ENCODE measurements around the gene CAMTA2. TPM values are rescaled to one million over a fixed set of nuclear protein-coding genes. Genes with fewer than 3 reads are reported as not detected.

The CAMTA2 gene
- 17.5 and 21.7 TPM in 2 replicates for total RNA-seq

GRCh38 chr17:4986951-4987766 is at the start of gene CAMTA2:
CAMTA2 (minus strand) TSS chr17:4987675; CDS start chr17:4986222, 1,453 bp downstream.

GRCh38 chr17:5035315-5035714 is 47.8 kb upstream of the CAMTA2 start, which contains the start of gene SLC52A1:
SLC52A1 (minus strand) TSS chr17:5035426; CDS start chr17:5034606, 820 bp downstream.

GRCh38 chr17:4997302-4998026 is 10.0 kb upstream of the CAMTA2 start, which contains the start of the genes INCA1 and KIF1C:
INCA1 (minus strand) TSS chr17:4997522; CDS start chr17:4994437, 3,085 bp downstream.
KIF1C (plus strand) TSS chr17:4997950; CDS start chr17:5000247, 2,297 bp downstream.

GRCh38 chr17:4967539-4968485 is 19.7 kb downstream of the CAMTA2 start, which contains the start of gene SPAG7:
SPAG7 (minus strand) TSS chr17:4967817; CDS start chr17:4967804, 13 bp downstream.

GRCh38 chr17:4950746-4951204 is 36.7 kb downstream of the CAMTA2 start, which contains the start of gene ENO3:
ENO3 (plus strand) TSS chr17:4951119; CDS start chr17:4951830, 711 bp downstream.

GRCh38 chr17:4948166-4948930 is 39.1 kb downstream of the CAMTA2 start, which contains the start of gene PFN1:
PFN1 (minus strand) TSS chr17:4948530; CDS start chr17:4948394, 136 bp downstream.

GRCh38 chr17:4939796-4940554 is 47.5 kb downstream of the CAMTA2 start, which contains the start of the genes RNF167 and SLC25A11:
RNF167 (plus strand) TSS chr17:4940268; CDS start chr17:4940910, 642 bp downstream.
SLC25A11 (minus strand) TSS chr17:4940046; CDS start chr17:4939910, 136 bp downstream.

GRCh38 chr17:4931963-4932362 is 55.5 kb downstream of the CAMTA2 start, which contains the start of gene GP1BA:
GP1BA (plus strand) TSS chr17:4932277; CDS start chr17:4932605, 328 bp downstream.

Other genes with a start within 250 kb of the CAMTA2 start
- 0.16 TPM in 1 of 2 replicates, not detected in the other for gene ZMYND15, start 247.8 kb downstream of the CAMTA2 start, total RNA-seq
- 1.6 and 6.8 TPM in 2 replicates for gene CXCL16, start 247.7 kb downstream of the CAMTA2 start, total RNA-seq
- not detected in 2 replicates for gene TM4SF5, start 215.8 kb downstream of the CAMTA2 start, total RNA-seq
- 0.18 TPM in 1 of 2 replicates, not detected in the other for gene VMO1, start 201.3 kb downstream of the CAMTA2 start, total RNA-seq
- gene GLTPD2, start 198.7 kb downstream of the CAMTA2 start, total RNA-seq, result not detected in 2 replicates
- gene PSMB6, start 191.5 kb downstream of the CAMTA2 start, total RNA-seq, result 159 and 177 TPM in 2 replicates
- 13.9 and 19.5 TPM in 2 replicates for gene PLD2, start 180.5 kb downstream of the CAMTA2 start, total RNA-seq
- gene MINK1, start 154.3 kb downstream of the CAMTA2 start, total RNA-seq, result 23.8 TPM in 2 replicates
- 4.9 and 8.9 TPM in 2 replicates for gene C17orf107, start 88.1 kb downstream of the CAMTA2 start, total RNA-seq
- gene CHRNE, start 84.6 kb downstream of the CAMTA2 start, total RNA-seq, result 0.72 and 0.81 TPM in 2 replicates
- gene GP1BA, start 55.4 kb downstream of the CAMTA2 start, total RNA-seq, result not detected in 2 replicates
- gene SLC25A11, start 47.6 kb downstream of the CAMTA2 start, total RNA-seq, result 37.5 and 40.3 TPM in 2 replicates
- gene RNF167, start 47.4 kb downstream of the CAMTA2 start, total RNA-seq, result 53.0 and 53.6 TPM in 2 replicates
- gene PFN1, start 39.1 kb downstream of the CAMTA2 start, total RNA-seq, result 672 and 1,023 TPM in 2 replicates
- gene ENO3, start 36.6 kb downstream of the CAMTA2 start, total RNA-seq, result 1.3 TPM in 1 of 2 replicates, not detected in the other
- 43.7 and 50.1 TPM in 2 replicates for gene SPAG7, start 19.9 kb downstream of the CAMTA2 start, total RNA-seq
- gene INCA1, start 9.8 kb upstream of the CAMTA2 start, total RNA-seq, result 0.54 TPM in 1 of 2 replicates, not detected in the other
- gene KIF1C, start 10.3 kb upstream of the CAMTA2 start, total RNA-seq, result 57.9 and 62.5 TPM in 2 replicates
- gene SLC52A1, start 47.8 kb upstream of the CAMTA2 start, total RNA-seq, result 0.18 TPM in 1 of 2 replicates, not detected in the other
- 0.72 and 0.81 TPM in 2 replicates for gene ZFP3, start 90.8 kb upstream of the CAMTA2 start, total RNA-seq
- 3.1 and 6.5 TPM in 2 replicates for gene ZNF232, start 124.2 kb upstream of the CAMTA2 start, total RNA-seq
- not detected in 2 replicates for gene USP6, start 128.4 kb upstream of the CAMTA2 start, total RNA-seq
- 2.3 and 3.1 TPM in 2 replicates for gene ZNF594, start 204.2 kb upstream of the CAMTA2 start, total RNA-seq
- gene SCIMP, start 247.2 kb upstream of the CAMTA2 start, total RNA-seq, result not detected in 2 replicates